WTC11 (cell line): ENCODE results near the gene CITED1. TPM values are rescaled to one million over a fixed set of nuclear protein-coding genes. Genes with fewer than 3 reads are reported as not detected.

ENCODE experiments used
- ATAC-seq: fragments of 200-7000 bp; cut with Tn5 transposase; 2 replicates; pipeline ENCODE4 v1.10.0; 2021; ENCODE audit warnings: mild to moderate bottlenecking, moderate library complexity
- CTCF ChIA-PET: fragments of 300-600 bp; sonication (Branson Sonifier 250); formaldehyde crosslinking; loops from one replicate; lab custom pipeline; 2021; ENCODE audit warnings: antibody characterized with exemption; lab: Charles Lee
- POLR2A ChIA-PET: fragments of 350-600 bp; sonication (Branson Sonifier 250); formaldehyde crosslinking; loops from one replicate; lab custom pipeline; 2021; ENCODE audit warnings: antibody characterized with exemption; lab: Charles Lee
- DNase-seq: peaks from one replicate; pipeline ENCODE4 v3.0.0; 2021; ENCODE audit warnings: low spot score
- H3K27ac Mint-ChIP-seq: 2 replicates; pipeline ENCODE4 v1.8.0; 2021; ENCODE audit warnings: mixed read lengths
- H3K27me3 Mint-ChIP-seq: 2 replicates; pipeline ENCODE4 v1.8.0; 2021; ENCODE audit warnings: low read depth, mild to moderate bottlenecking, moderate library complexity, mixed read lengths
- H3K36me3 Mint-ChIP-seq: 2 replicates; pipeline ENCODE4 v1.8.0; 2021; ENCODE audit warnings: mixed read lengths
- H3K4me1 Mint-ChIP-seq: 2 replicates; pipeline ENCODE4 v1.8.0; 2022; ENCODE audit warnings: mixed read lengths
- H3K4me3 Mint-ChIP-seq: 2 replicates; pipeline ENCODE4 v1.8.0; 2021; ENCODE audit warnings: mild to moderate bottlenecking, moderate library complexity, mixed read lengths
- H3K9me3 Mint-ChIP-seq: 2 replicates; pipeline ENCODE4 v1.8.0; 2021; ENCODE audit warnings: mixed read lengths
- ATF3 ChIP-seq: sonication (generic); formaldehyde crosslinking; conservative IDR thresholded peaks from 2 replicates; pipeline ENCODE4 v1.8.1; 2022; ENCODE audit warnings: mild to moderate bottlenecking, missing genetic modification reagents
- ELF4 ChIP-seq: sonication (generic); formaldehyde crosslinking; IDR thresholded peaks from 2 replicates; pipeline ENCODE4 v1.8.1; 2022; ENCODE audit warnings: low read depth, mild to moderate bottlenecking, moderate library complexity, missing genetic modification reagents
- FOXK1 ChIP-seq: sonication (generic); formaldehyde crosslinking; IDR thresholded peaks from 2 replicates; pipeline ENCODE4 v1.8.0; 2022; ENCODE audit warnings: mild to moderate bottlenecking, moderate library complexity, missing genetic modification reagents
- MLX ChIP-seq: sonication (generic); formaldehyde crosslinking; IDR thresholded peaks from 2 replicates; pipeline ENCODE4 v1.8.1; 2023; ENCODE audit warnings: mild to moderate bottlenecking, missing genetic modification reagents, moderate library complexity
- NFYB ChIP-seq: sonication (generic); formaldehyde crosslinking; conservative IDR thresholded peaks from 2 replicates; pipeline ENCODE4 v1.8.0; 2022; ENCODE audit warnings: low read depth, missing genetic modification reagents
- NR2C2 ChIP-seq: sonication (generic); formaldehyde crosslinking; IDR thresholded peaks from 2 replicates; pipeline ENCODE4 v1.8.0; 2022; ENCODE audit warnings: mild to moderate bottlenecking, missing genetic modification reagents
- PRDM15 ChIP-seq: sonication (generic); formaldehyde crosslinking; IDR thresholded peaks from 2 replicates; pipeline ENCODE4 v1.8.0; 2022; ENCODE audit warnings: missing genetic modification reagents
- RELA ChIP-seq: sonication (generic); formaldehyde crosslinking; IDR thresholded peaks from 2 replicates; pipeline ENCODE4 v1.8.1; 2022; ENCODE audit warnings: missing genetic modification reagents, mild to moderate bottlenecking, borderline replicate concordance
- ZNF138 ChIP-seq: sonication (generic); formaldehyde crosslinking; conservative IDR thresholded peaks from 2 replicates; pipeline ENCODE4 v1.8.1; 2022; ENCODE audit warnings: mild to moderate bottlenecking, moderate library complexity, missing genetic modification reagents
- ZNF512 ChIP-seq: sonication (generic); formaldehyde crosslinking; IDR thresholded peaks from 2 replicates; pipeline ENCODE4 v1.8.1; 2022; ENCODE audit warnings: missing genetic modification reagents, borderline replicate concordance
- total RNA-seq: library from RNA; stranded (reverse); gene quantifications from 3 replicates; pipeline ENCODE4 v1.2.3, GENCODE V29; 2021
- TF ChIP-seq, protein P1 (sequence below): fragments of 250-450 bp; sonication (Bioruptor Pico); IDR thresholded peaks from 2 replicates; pipeline ENCODE4 v1.9.0; 2021; ENCODE audit warnings: mild to moderate bottlenecking
- TF ChIP-seq, protein P2 (sequence below): fragments of 250-450 bp; sonication (Bioruptor Pico); IDR thresholded peaks from 2 replicates; pipeline ENCODE4 v2.1.2; 2022; ENCODE audit warnings: mild to moderate bottlenecking, moderate library complexity

Gene CITED1
- total RNA-seq, 1 experiment from 2014 or later: 2.2 TPM

- Mint-ChIP-seq H3K4me3 (peak overlapping the region; percentile 76), H3K36me3 (no peaks in the 10 kb centered on the region), H3K27ac (no peak overlapping the region), H3K27me3 (peaks cover 74% of the 10 kb centered on the region), H3K9me3 (no peaks in the 10 kb centered on the region), H3K4me1 (peaks cover 16% of the 10 kb centered on the region)
- TF ChIP-seq PRDM15 (CRISPR knock-in tag) (peak; percentile 97), NR2C2 (CRISPR knock-in tag) (no peak), RELA (CRISPR knock-in tag) (no peak), ATF3 (CRISPR knock-in tag) (no peak), ZNF512 (CRISPR knock-in tag) (no peak), ZNF138 (no peak)
- TF ChIP-seq, protein P1, sequence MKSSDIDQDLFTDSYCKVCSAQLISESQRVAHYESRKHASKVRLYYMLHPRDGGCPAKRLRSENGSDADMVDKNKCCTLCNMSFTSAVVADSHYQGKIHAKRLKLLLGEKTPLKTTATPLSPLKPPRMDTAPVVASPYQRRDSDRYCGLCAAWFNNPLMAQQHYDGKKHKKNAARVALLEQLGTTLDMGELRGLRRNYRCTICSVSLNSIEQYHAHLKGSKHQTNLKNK: no peak
- TF ChIP-seq, protein P2, sequence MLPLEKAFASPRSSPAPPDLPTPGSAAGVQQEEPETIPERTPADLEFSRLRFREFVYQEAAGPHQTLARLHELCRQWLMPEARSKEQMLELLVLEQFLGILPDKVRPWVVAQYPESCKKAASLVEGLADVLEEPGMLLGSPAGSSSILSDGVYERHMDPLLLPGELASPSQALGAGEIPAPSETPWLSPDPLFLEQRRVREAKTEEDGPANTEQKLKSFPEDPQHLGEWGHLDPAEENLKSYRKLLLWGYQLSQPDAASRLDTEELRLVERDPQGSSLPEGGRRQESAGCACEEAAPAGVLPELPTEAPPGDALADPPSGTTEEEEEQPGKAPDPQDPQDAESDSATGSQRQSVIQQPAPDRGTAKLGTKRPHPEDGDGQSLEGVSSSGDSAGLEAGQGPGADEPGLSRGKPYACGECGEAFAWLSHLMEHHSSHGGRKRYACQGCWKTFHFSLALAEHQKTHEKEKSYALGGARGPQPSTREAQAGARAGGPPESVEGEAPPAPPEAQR (CRISPR knock-in tag): no peak
- POLR2A ChIA-PET: interaction anchor here (0.9 kb wide), 1 partner anchor 68 kb away, joined by 3 read pairs; the partner anchor contains the start of gene ERCC6L
- DNase-seq: peak; percentile 51
- ATAC-seq: peak; percentile 34
- CTCF ChIA-PET: interaction anchor here (0.9 to 4.4 kb wide), 5 partner anchors 9 to 396 kb away, joined by 3 to 40 read pairs (median 9); partner anchors contain the start of gene RPS4X
Measured at GRCh38 chrX:72306851-72307645, 1.3 kb upstream of the CITED1 start.

GRCh38 chrX:72306085-72306801 is 529 bp upstream of the CITED1 start:
- POLR2A ChIA-PET: no interaction called here
- TF ChIP-seq MLX (CRISPR knock-in tag): no peak
- no peak for TF ChIP-seq ELF4 (CRISPR knock-in tag)
- no peak for TF ChIP-seq NFYB (CRISPR knock-in tag)
- TF ChIP-seq FOXK1: no peak
- TF ChIP-seq, all 79 proteins: peak for 0
- DNase-seq: peak; percentile 16
- ATAC-seq: no peak
- CTCF ChIA-PET: interaction anchor here (0.9 to 4.4 kb wide), 5 partner anchors 8 to 395 kb away, joined by 3 to 40 read pairs (median 9); partner anchors contain the start of gene RPS4X
- peaks cover 79% of the 10 kb centered on the region for H3K27me3 Mint-ChIP-seq
- H3K4me1 Mint-ChIP-seq: peaks cover 16% of the 10 kb centered on the region
- H3K27ac Mint-ChIP-seq: no peak overlapping the region
- no peaks in the 10 kb centered on the region for H3K9me3 Mint-ChIP-seq
- peak overlapping the region; percentile 76 for H3K4me3 Mint-ChIP-seq
- no peaks in the 10 kb centered on the region for H3K36me3 Mint-ChIP-seq
